ENCODE measurements around the gene TAF9.
"Not testable (repeated sequence)": the region's sequence is repeated elsewhere in the genome, so short reads cannot be mapped to it uniquely, and the experiment has no call there.

Gene TAF9

GRCh38 chr5:69369340-69370121, at the start of gene TAF9, which contains the start of the genes AK6 and RAD17:
TAF9 (minus strand) TSS chr5:69369520; CDS start chr5:69365737, 3,783 bp downstream.
AK6 (minus strand) TSS chr5:69369520; CDS start chr5:69369490, 30 bp downstream.
RAD17 (plus strand) TSS chr5:69369818; CDS start chr5:69372209, 2,391 bp downstream.
- FAIRE-seq: peak; percentile 44

- no peak for FAIRE-seq
Observed at GRCh38 chr5:69418554-69418953, 49.2 kb upstream of the TAF9 start.

DNA sequence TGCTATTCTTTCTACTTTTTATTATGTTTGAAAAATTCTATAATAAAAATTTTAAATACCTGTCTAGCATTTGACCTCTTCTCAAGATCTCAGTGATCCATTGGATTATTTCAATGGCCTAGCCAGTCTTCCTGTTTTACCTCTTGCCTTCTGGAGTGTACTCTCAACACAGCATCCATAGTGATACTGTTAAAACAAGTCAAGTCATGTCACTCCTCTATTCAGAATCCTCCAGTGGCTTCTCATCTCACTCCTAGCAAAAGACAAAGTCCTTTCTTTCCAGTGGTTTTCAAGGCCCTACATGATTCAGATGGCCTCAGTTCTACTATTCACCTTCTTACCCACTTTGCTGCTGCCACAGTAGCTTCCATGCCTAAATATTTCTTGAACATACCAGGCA, 47.4 kb upstream of the TAF9 start:
- FAIRE-seq: no peak

DNA sequence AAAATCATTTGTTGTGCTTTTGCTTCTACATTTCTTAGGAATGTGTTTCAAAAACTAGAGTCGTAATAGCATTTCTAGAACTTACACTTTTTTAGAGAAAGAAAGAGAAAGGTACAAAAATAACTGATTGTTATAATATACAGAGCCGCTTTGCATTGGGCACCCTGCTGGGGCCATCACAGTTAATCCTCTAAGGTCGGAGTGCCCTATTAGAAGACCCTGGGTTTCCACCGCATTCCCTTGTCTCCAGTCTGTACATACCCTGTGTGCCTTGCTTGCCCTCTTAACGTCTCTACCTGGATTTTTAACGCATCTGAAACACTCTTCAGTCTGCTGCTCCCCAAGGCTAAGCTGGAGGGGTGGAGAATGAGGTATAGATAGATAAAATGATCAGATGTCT, 46.9 kb upstream of the TAF9 start:
- FAIRE-seq: no peak

DNA sequence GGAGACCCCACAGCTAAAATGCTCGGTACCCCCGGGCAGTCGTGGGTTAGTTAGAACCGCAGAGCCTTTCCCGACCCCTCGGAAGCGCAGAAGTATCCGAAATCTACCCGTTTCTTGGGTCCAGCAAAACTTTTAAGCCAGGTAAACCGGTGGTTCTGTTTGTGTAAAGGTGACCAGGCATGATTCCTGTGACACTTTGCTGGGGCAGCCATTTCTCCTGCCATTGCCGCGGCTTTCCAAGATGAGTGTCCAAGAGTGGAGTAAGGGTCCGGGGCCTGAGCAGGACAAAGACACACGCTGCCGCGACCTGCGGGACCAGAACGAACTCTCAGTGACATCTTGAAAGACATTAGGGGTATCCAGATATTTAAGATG, 46.3 kb upstream of the TAF9 start:
- no peak for FAIRE-seq

- no peak for FAIRE-seq
Observed at GRCh38 chr5:69414885-69415583, 45.7 kb upstream of the TAF9 start, which contains the start of gene MARVELD2. MARVELD2 (plus strand) TSS chr5:69415116; CDS start chr5:69419386, 4,270 bp downstream.

GRCh38 chr5:69404659-69405330, 35.5 kb upstream of the TAF9 start:
- FAIRE-seq: no peak

GRCh38 chr5:69378376-69378775, 9.1 kb upstream of the TAF9 start:
- no peak for FAIRE-seq

GRCh38 chr5:69374911-69375446, 5.7 kb upstream of the TAF9 start:
- no peak for FAIRE-seq

DNA sequence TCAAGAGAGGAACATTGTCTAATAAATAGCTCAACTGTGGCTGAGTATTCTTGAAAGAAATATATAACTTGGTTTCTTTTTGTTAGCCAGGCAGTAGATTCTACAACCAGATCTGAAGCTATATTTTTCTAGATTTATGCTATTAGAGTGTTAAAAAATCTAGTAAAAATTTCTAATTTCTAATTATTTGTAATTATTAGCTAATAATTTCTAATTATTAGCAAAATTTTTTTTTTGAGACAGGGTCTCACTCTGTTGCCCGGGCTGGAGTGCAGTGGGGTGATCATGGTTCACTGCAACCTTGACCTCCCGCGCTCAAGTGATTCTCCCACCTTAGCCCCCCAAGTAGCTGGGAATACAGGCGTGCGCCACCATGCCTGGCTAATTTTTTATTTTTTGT, 3.1 kb upstream of the TAF9 start:
- FAIRE-seq: no peak

- not testable (repeated sequence) for FAIRE-seq
Observed at GRCh38 chr5:69370335-69370734, 1.0 kb upstream of the TAF9 start.

GRCh38 chr5:69368458-69369339, 621 bp downstream of the TAF9 start:
- FAIRE-seq: no peak

DNA sequence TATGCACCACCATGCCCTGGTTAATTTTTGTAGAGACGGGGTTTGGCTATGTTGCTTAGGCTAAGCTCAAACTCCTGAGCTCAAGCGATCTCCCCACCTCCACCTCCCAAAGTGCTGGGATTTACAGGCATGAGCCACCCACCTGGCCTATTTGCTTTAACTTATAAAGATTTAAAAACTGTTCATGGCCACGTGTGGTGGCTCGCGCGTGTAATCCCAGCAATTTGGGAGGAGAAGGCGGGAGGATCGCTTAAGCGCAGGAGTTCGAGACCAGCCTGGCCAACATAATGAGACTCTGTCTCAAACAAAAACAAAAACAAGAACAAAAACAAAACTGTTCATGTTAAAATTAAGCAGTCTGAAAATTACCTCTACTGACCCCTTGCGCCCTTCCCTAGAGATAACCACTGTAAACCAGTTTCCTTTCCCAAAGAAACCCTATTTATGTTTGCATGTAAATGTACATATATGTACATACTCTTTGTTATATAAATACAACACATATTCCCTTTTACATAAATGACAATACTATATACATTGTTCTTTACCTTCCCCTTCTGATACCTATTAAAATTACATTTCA, 1.5 kb downstream of the TAF9 start:
- no peak for FAIRE-seq

GRCh38 chr5:69364850-69365249, 4.5 kb downstream of the TAF9 start:
- FAIRE-seq: no peak

GRCh38 chr5:69364414-69364813, 4.9 kb downstream of the TAF9 start:
- FAIRE-seq: no peak

DNA sequence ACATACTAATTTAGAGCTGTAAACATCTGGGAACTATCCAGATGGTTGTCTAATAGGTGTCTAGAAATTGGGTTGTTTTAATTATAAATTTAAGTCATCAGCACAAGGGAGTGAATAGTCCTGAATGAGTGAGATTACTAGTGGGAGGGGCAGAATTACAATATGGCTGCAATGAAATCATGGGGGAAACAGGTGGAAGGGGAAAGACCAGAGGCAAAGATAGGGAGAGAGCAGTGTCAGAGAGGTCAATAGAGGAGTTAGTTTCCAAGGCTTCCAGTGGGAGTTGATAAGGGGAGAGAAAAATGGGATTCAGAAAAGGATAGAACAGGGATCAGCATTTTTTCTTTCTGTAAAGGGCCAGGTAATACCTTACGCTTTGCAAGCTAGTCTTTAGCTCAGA, 8.9 kb downstream of the TAF9 start:
- no peak for FAIRE-seq

- no peak for FAIRE-seq
Observed at GRCh38 chr5:69359699-69360098, 9.6 kb downstream of the TAF9 start.

- FAIRE-seq: no peak
Observed at GRCh38 chr5:69350664-69351063, 18.7 kb downstream of the TAF9 start.

DNA sequence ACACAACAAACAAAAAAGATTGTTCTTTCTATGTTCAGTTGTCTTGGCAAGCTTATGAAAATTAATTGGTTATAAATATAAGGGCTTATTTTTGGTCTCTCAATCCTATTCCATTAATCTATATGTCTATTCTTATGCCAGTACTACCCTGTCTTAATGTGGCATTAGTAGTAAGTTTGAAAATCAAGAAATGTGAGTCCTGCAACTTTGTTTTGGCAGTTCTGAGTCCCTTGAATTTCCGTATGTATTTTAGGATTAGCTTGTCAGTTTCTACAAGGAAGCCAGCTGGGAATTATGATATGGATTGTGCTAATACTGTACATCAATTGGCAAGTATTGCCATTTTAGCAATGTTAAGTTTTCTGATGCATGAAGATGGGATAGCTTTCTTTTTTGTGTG, 26.2 kb downstream of the TAF9 start:
- no peak for FAIRE-seq

DNA sequence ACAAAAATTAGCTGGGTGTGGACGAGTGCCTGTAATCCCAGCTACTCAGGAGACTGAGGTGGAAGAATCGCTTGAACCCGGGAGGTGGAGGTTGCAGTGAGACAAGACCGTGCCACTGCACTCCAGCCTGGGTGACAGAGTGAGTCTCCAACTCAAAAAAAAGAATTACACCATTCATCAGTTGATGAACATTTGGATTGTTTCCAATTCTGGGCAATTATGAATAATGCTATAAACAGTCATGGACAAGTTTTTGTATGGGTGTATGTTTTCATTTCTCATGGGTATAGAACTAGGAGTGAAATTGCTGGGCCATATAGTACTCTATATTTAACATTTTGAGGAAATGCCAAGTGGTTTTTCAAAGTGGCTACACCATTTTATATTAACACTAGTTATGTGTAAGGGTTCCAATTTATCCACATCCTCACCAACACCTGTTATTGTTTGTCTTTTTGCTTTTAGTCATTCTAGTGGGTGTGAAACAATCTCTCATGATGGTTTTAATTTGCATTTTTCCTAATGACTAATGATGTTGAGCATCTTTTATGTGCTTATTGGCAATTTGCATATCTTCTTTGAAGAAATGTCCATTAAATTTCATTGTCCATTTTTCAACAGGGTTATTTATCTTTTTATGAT, 27.7 kb downstream of the TAF9 start:
- no peak for FAIRE-seq

- no peak for FAIRE-seq
Observed at GRCh38 chr5:69335341-69335935, 33.9 kb downstream of the TAF9 start.
